Thyroid gland (tissue), 4 donors: Measurements from ENCODE around the gene FCHO1. TPM values are rescaled to one million over a fixed set of nuclear protein-coding genes. Genes with fewer than 3 reads are reported as not detected.

ENCODE experiments used
- DNase-seq, 2 donors: peaks; one replicate each; pipeline ENCODE4 v3.0.0-alpha.2; 2019
- H3K27ac ChIP-seq, 3 donors: fragments of 200-600 bp; sonication (generic); 1 replicate in 2 of 3; 2 replicates in 1 of 3; pipeline ENCODE4 v1.5.1; 2016 to 2019; ENCODE audit warnings: mild to moderate bottlenecking in 1 of 3, moderate library complexity in 1 of 3
- H3K27me3 ChIP-seq: fragments of 200-600 bp; sonication (generic); one replicate; pipeline ENCODE4 v1.5.1; 2019
- H3K36me3 ChIP-seq, 2 donors: fragments of 200-600 bp; sonication (generic); one replicate each; pipeline ENCODE4 v1.5.1; 2016 to 2019
- H3K4me1 ChIP-seq, 2 donors: fragments of 200-600 bp; sonication (generic); one replicate each; pipeline ENCODE4 v1.5.1; 2017 to 2019
- H3K4me3 ChIP-seq, 3 donors: fragments of 200-600 bp; sonication (generic); replicated peaks in 1 of 3; 1 replicate in 2 of 3; 2 replicates in 1 of 3; pipeline ENCODE4 v1.5.1; 2016; ENCODE audit warnings: mild to moderate bottlenecking in 1 of 3
- H3K9me3 ChIP-seq: fragments of 200-600 bp; sonication (generic); one replicate; pipeline ENCODE4 v1.5.1; 2017
- POLR2A ChIP-seq, 2 donors: fragments of 450-650 bp; IDR thresholded peaks; one replicate each; pipeline ENCODE4 v1.6.1; 2017; ENCODE audit warnings: antibody characterized with exemption in 2 of 2, mild to moderate bottlenecking in 2 of 2, moderate library complexity in 1 of 2
- WGBS, 2 donors: methylation state at CpG; one replicate each; pipeline ENCODE4 v1.1.5; 2017; 5-methylcytosine and 5-hydroxymethylcytosine counted together
- intact Hi-C: fragments of 100-400 bp; cut with DNase I; formaldehyde crosslinking; loops from one replicate; pipeline ENCODE4 v1.15.1; 2023
- total RNA-seq, 4 donors: library from RNA; depleted of rRNA; stranded (reverse); fragments of >200 nt; gene quantifications; one replicate each; pipeline ENCODE4 v1.2.3, GENCODE V29; 2016
- TF ChIP-seq, protein P1 (sequence below), 6 experiments: fragments of 200-600 bp in 3 of 6; fragments of 450-650 bp in 3 of 6; sonication (generic) in 3 of 6; IDR thresholded peaks; one replicate each; pipeline ENCODE4 v1.5.1; 2016 to 2019; ENCODE audit warnings: antibody characterized with exemption in 6 of 6, mild to moderate bottlenecking in 2 of 6, inconsistent platforms in 1 of 6, moderate library complexity in 1 of 6

The FCHO1 gene
- total RNA-seq, 4 donors from 2014 or later, result 0.40 to 1.6 (median 0.67) TPM; not detected in 1

DNA sequence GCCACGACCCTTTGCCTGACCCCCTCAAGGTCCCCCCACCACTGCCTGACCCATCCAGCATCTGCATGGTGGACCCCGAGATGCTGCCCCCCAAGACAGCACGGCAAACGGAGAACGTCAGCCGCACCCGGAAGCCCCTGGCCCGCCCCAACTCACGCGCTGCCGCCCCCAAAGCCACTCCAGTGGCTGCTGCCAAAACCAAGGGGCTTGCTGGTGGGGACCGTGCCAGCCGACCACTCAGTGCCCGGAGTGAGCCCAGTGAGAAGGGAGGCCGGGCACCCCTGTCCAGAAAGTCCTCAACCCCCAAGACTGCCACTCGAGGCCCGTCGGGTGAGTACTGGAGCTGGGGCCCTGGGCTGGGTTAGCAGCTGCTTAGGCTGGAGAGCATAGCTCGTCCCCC, 23.4 kb upstream of the FCHO1 start:
- H3K27ac ChIP-seq, result no peak overlapping the region
- DNase-seq, result no peak
- intact Hi-C loops, result no loop called here
- peaks cover 35 to 37% of the 10 kb centered on the region in 2 donors for H3K36me3 ChIP-seq
- TF ChIP-seq, protein P1, sequence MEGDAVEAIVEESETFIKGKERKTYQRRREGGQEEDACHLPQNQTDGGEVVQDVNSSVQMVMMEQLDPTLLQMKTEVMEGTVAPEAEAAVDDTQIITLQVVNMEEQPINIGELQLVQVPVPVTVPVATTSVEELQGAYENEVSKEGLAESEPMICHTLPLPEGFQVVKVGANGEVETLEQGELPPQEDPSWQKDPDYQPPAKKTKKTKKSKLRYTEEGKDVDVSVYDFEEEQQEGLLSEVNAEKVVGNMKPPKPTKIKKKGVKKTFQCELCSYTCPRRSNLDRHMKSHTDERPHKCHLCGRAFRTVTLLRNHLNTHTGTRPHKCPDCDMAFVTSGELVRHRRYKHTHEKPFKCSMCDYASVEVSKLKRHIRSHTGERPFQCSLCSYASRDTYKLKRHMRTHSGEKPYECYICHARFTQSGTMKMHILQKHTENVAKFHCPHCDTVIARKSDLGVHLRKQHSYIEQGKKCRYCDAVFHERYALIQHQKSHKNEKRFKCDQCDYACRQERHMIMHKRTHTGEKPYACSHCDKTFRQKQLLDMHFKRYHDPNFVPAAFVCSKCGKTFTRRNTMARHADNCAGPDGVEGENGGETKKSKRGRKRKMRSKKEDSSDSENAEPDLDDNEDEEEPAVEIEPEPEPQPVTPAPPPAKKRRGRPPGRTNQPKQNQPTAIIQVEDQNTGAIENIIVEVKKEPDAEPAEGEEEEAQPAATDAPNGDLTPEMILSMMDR (IDR thresholded peaks at IDR 0.05), result no peak
- TF ChIP-seq POLR2A (IDR thresholded peaks at IDR 0.05), result no peak
- WGBS, 2 donors, result 92% methylated on average over 4 of the region's 19 CpGs; no CpG with 5 or more reads in 1 of the 2 donors
- no peaks in the 10 kb centered on the region for H3K27me3 ChIP-seq
- peaks cover 0 to 2% of the 10 kb centered on the region in 2 donors for H3K4me1 ChIP-seq
- H3K9me3 ChIP-seq, result no peaks in the 10 kb centered on the region
- no peak overlapping the region for H3K4me3 ChIP-seq

DNA sequence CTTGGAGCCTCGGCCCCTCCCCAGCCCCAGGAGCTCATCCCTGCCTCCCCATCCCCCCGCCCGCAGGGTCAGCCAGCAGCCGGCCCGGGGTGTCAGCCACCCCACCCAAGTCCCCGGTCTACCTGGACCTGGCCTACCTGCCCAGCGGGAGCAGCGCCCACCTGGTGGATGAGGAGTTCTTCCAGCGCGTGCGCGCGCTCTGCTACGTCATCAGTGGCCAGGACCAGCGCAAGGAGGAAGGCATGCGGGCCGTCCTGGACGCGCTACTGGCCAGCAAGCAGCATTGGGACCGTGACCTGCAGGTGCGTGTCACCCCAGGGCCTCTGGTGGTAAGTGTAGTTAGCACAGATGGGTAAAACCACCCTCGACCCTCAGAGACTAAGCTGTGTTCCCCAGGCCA, 18.1 kb upstream of the FCHO1 start:
- Histone ChIP-seq H3K27me3 (no peaks in the 10 kb centered on the region), H3K27ac (no peak overlapping the region), H3K36me3 (peaks cover 30 to 45% of the 10 kb centered on the region in 2 donors), H3K4me1 (no peaks in the 10 kb centered on the region), H3K4me3 (no peak overlapping the region), H3K9me3 (no peaks in the 10 kb centered on the region)
- TF ChIP-seq, protein P1 (IDR thresholded peaks at IDR 0.05), result no peak
- no peak for TF ChIP-seq POLR2A (IDR thresholded peaks at IDR 0.05)
- DNase-seq, result no peak
- 97 to 100% methylated on average over 9 to 12 of the region's 22 CpGs for WGBS, 2 donors
- intact Hi-C loops, result no loop called here

DNA sequence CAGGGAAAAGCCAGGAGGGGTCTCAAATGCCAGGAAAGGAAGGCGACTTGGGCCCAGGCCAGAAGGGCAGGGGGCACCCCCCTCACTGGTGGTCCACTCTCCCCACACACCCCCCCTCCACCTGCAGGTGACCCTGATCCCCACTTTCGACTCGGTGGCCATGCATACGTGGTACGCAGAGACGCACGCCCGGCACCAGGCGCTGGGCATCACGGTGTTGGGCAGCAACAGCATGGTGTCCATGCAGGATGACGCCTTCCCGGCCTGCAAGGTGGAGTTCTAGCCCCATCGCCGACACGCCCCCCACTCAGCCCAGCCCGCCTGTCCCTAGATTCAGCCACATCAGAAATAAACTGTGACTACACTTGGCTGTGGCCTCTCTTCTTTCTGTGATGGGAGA, 17.1 kb upstream of the FCHO1 start:
- no peaks in the 10 kb centered on the region for H3K9me3 ChIP-seq
- no peak overlapping the region for H3K27ac ChIP-seq
- no peak for TF ChIP-seq POLR2A (IDR thresholded peaks at IDR 0.05)
- TF ChIP-seq, protein P1 (IDR thresholded peaks at IDR 0.05), result no peak
- H3K27me3 ChIP-seq, result no peaks in the 10 kb centered on the region
- H3K4me3 ChIP-seq, result no peak overlapping the region
- WGBS, 2 donors, result 96 to 100% methylated on average over 12 to 15 of the region's 16 CpGs
- H3K4me1 ChIP-seq, result no peaks in the 10 kb centered on the region
- no peak for DNase-seq
- H3K36me3 ChIP-seq, result peaks cover 28 to 37% of the 10 kb centered on the region in 2 donors
- intact Hi-C loops, result no loop called here

DNA sequence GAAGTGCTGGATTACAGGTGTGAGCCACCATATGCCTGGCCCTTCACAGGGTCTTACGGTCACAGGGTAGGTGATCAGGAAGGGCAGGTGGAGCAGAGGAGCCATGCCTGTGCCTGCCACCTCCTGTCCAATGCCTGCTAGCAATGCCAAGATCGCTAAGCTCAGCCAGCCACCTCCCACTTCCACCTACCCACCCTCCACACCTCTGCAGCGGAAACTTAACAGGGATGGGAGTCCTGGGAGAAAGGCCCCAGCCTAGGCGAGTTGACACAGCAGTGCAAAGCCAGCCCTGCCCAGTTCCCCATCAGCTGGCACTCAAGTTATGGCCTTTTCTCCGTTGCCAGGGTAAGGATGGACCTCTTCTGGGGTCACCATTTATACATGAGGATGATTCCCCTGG, 15.9 kb upstream of the FCHO1 start:
- Histone ChIP-seq H3K27ac (no peak overlapping the region), H3K4me3 (no peak overlapping the region), H3K36me3 (peaks cover 20 to 37% of the 10 kb centered on the region in 2 donors), H3K4me1 (no peaks in the 10 kb centered on the region), H3K9me3 (no peaks in the 10 kb centered on the region), H3K27me3 (no peaks in the 10 kb centered on the region)
- WGBS, 2 donors, result 91 to 96% methylated on average over 4 to 5 of the region's 5 CpGs
- no peak for TF ChIP-seq POLR2A (IDR thresholded peaks at IDR 0.05)
- TF ChIP-seq, protein P1 (IDR thresholded peaks at IDR 0.05), result no peak
- no peak for DNase-seq
- intact Hi-C loops, result no loop called here

DNA sequence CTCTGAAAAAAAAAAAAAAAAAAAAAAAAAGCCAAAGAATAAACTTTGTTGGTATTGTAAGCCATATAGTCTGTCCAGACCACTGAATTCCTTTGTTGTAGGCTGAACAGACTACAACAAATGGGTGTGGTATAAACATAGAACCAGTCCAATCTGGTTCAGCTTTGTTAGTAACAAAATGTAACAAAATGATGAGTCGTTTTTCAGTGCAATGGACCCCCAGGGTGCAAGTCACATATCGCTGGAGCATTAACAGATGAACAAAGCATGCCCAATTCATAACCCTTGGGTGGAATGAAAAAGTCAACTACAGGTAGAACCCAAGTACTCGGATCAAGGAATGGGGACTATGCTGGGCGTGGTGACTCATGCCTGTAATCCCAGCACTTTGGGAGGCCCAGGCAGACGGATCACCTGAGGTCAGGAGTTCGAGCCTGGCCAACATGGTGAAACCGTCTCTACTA, 13.6 kb upstream of the FCHO1 start:
- Histone ChIP-seq H3K36me3 (peaks cover 18 to 30% of the 10 kb centered on the region in 2 donors), H3K27ac (no peak overlapping the region), H3K4me1 (no peaks in the 10 kb centered on the region), H3K27me3 (no peaks in the 10 kb centered on the region), H3K4me3 (no peak overlapping the region), H3K9me3 (no peaks in the 10 kb centered on the region)
- TF ChIP-seq, protein P1 (IDR thresholded peaks at IDR 0.05), result no peak
- no peak for TF ChIP-seq POLR2A (IDR thresholded peaks at IDR 0.05)
- intact Hi-C loops, result no loop called here
- no peak for DNase-seq
- WGBS, 2 donors, result 84 to 96% methylated on average over 7 of the region's 7 CpGs
